SK-N-SH (cell line): Measurements from ENCODE around the gene TP53BP2.

Experiments
- FOXJ3 ChIP-seq: sonication (generic); formaldehyde crosslinking; IDR thresholded peaks from 2 replicates; pipeline ENCODE4 v1.5.1; 2020; ENCODE audit warnings: mild to moderate bottlenecking, missing genetic modification reagents
- GABPA ChIP-seq: IDR thresholded peaks from 2 replicates; pipeline ENCODE4 v1.4.0; 2012; ENCODE audit warnings: low read depth, mild to moderate bottlenecking
- GATA2 ChIP-seq: sonication (generic); formaldehyde crosslinking; IDR thresholded peaks from 2 replicates; pipeline ENCODE4 v1.5.0; 2020; ENCODE audit warnings: mild to moderate bottlenecking, missing genetic modification reagents
- MAX ChIP-seq: IDR thresholded peaks from 2 replicates; pipeline ENCODE4 v1.4.0; 2012; ENCODE audit warnings: low read depth
- NRF1 ChIP-seq: IDR thresholded peaks from 2 replicates; pipeline ENCODE4 v1.6.1; 2012; ENCODE audit warnings: low read depth, mild to moderate bottlenecking, low read length
- POLR2AphosphoS5 ChIP-seq: IDR thresholded peaks from 2 replicates; pipeline ENCODE4 v1.6.1; 2012; ENCODE audit warnings: low read depth, low read length
- RAD21 ChIP-seq: IDR thresholded peaks from 2 replicates; pipeline ENCODE4 v1.6.1; 2012; ENCODE audit warnings: mild to moderate bottlenecking, low read length
- RFX5 ChIP-seq: IDR thresholded peaks from 2 replicates; pipeline ENCODE4 v1.6.1; 2012; ENCODE audit warnings: mild to moderate bottlenecking, improper control_type of control experiment, low read length
- TCF12 ChIP-seq: IDR thresholded peaks from 2 replicates; pipeline ENCODE4 v1.4.0; 2012
- TEAD4 ChIP-seq: IDR thresholded peaks from 2 replicates; pipeline ENCODE4 v1.4.0; 2012; ENCODE audit warnings: mild to moderate bottlenecking, borderline replicate concordance; ENCODE audit not compliant: insufficient read depth
- USF2 ChIP-seq: fragments of 150-350 bp; IDR thresholded peaks from 2 replicates; pipeline ENCODE4 v1.6.1; 2017; ENCODE audit warnings: antibody characterized with exemption, low read length, low read depth, borderline replicate concordance
- TF ChIP-seq, protein P1 (sequence below): fragments of 200-600 bp; sonication (generic); IDR thresholded peaks from 2 replicates; pipeline ENCODE4 v1.6.1; 2017; ENCODE audit warnings: antibody characterized with exemption, mild to moderate bottlenecking, moderate library complexity

- TF ChIP-seq, protein P1, sequence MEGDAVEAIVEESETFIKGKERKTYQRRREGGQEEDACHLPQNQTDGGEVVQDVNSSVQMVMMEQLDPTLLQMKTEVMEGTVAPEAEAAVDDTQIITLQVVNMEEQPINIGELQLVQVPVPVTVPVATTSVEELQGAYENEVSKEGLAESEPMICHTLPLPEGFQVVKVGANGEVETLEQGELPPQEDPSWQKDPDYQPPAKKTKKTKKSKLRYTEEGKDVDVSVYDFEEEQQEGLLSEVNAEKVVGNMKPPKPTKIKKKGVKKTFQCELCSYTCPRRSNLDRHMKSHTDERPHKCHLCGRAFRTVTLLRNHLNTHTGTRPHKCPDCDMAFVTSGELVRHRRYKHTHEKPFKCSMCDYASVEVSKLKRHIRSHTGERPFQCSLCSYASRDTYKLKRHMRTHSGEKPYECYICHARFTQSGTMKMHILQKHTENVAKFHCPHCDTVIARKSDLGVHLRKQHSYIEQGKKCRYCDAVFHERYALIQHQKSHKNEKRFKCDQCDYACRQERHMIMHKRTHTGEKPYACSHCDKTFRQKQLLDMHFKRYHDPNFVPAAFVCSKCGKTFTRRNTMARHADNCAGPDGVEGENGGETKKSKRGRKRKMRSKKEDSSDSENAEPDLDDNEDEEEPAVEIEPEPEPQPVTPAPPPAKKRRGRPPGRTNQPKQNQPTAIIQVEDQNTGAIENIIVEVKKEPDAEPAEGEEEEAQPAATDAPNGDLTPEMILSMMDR, result no peak
- TF ChIP-seq TCF12 (no peak), RAD21 (no peak), TEAD4 (no peak), POLR2AphosphoS5 (no peak), RFX5 (no peak), GABPA (no peak), MAX (no peak), GATA2 (no peak), USF2 (no peak), FOXJ3 (no peak), NRF1 (no peak)
Measured at GRCh38 chr1:223847781-223848345, 2.1 kb upstream of the TP53BP2 start.
